Measurements from ENCODE around the gene MRPL34. TPM values are rescaled to one million over a fixed set of nuclear protein-coding genes. Genes with fewer than 3 reads are reported as not detected.

The MRPL34 gene
- total RNA-seq, 1 donor from 2014 or later = 23.7 TPM

- DNase-seq (ENCODE audit: low read depth) (peak; percentile 99), FAIRE-seq (peak; percentile 99)
- H3K36me3 ChIP-seq (ENCODE audit: control insufficient read depth, insufficient read depth, low read length) = peaks cover 13% of the 10 kb centered on the region
- TF ChIP-seq, protein P1, sequence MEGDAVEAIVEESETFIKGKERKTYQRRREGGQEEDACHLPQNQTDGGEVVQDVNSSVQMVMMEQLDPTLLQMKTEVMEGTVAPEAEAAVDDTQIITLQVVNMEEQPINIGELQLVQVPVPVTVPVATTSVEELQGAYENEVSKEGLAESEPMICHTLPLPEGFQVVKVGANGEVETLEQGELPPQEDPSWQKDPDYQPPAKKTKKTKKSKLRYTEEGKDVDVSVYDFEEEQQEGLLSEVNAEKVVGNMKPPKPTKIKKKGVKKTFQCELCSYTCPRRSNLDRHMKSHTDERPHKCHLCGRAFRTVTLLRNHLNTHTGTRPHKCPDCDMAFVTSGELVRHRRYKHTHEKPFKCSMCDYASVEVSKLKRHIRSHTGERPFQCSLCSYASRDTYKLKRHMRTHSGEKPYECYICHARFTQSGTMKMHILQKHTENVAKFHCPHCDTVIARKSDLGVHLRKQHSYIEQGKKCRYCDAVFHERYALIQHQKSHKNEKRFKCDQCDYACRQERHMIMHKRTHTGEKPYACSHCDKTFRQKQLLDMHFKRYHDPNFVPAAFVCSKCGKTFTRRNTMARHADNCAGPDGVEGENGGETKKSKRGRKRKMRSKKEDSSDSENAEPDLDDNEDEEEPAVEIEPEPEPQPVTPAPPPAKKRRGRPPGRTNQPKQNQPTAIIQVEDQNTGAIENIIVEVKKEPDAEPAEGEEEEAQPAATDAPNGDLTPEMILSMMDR (IDR thresholded peaks at IDR 0.05; ENCODE audit: insufficient read depth, low read length, severe bottlenecking) = no peak
- H3K27me3 ChIP-seq (ENCODE audit: control insufficient read depth, insufficient read depth, low read length) = no peaks in the 10 kb centered on the region
- H3K4me3 ChIP-seq (ENCODE audit: low read depth, low read length) = peak within 1 kb of the TSS; percentile 76
Observed at GRCh38 chr19:17309198-17309964, 3.7 kb downstream of the MRPL34 start, which contains the start of gene DDA1. Gene DDA1 (plus strand): TSS chr19:17309563. CDS start chr19:17309655, 92 bp downstream.

GRCh38 chr19:17309965-17310461, 4.3 kb downstream of the MRPL34 start:
- no peak for DNase-seq (ENCODE audit: low read depth)
- Histone ChIP-seq H3K36me3 (ENCODE audit: control insufficient read depth, insufficient read depth, low read length) (peaks cover 17% of the 10 kb centered on the region), H3K4me3 (ENCODE audit: low read depth, low read length) (peak overlapping the region; percentile 76), H3K27me3 (ENCODE audit: control insufficient read depth, insufficient read depth, low read length) (no peaks in the 10 kb centered on the region)
- TF ChIP-seq, protein P1 (IDR thresholded peaks at IDR 0.05; ENCODE audit: insufficient read depth, low read length, severe bottlenecking) = no peak
- peak; percentile 13 for FAIRE-seq

DNA sequence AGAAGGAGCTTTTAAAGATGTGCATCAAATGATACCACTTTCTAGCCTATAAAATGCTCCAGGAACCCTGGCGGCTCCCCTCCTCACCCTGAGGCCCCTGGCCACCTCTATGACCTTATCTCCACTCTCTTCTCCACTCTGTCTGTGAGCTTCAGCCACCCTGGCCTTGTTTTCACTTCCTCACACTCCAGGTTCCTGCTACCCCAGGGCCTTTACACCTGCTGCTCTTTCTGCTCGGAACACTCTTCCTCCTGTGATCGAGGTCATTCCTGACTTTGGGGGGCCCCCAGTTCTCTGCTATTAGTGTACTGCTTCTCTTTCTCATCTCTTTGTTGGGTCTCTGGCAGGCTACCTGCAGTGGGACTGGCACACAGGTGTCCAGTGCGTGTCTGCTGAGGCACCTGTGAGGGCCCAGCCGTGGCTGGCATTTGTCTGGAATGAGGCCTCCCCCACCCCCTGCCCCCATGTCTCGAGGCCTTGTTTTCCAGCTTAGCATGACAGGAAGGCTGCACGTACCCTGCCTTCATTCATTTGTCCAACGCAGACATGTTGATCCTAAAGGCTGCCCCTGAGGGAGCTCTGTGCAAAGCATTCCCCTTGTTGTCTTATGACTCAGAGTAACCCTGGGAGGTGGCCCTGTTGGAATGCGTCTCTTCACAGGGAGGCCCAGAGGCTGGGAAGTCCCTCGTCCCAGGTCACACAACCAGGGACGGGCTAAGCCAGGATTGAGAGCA, 6.0 kb downstream of the MRPL34 start:
- peaks cover 25% of the 10 kb centered on the region for H3K36me3 ChIP-seq (ENCODE audit: control insufficient read depth, insufficient read depth, low read length)
- TF ChIP-seq, protein P1 (IDR thresholded peaks at IDR 0.05; ENCODE audit: insufficient read depth, low read length, severe bottlenecking) = no peak
- FAIRE-seq = peak; percentile 79
- DNase-seq (ENCODE audit: low read depth) = peak; percentile 63
- H3K4me3 ChIP-seq (ENCODE audit: low read depth, low read length) = no peak overlapping the region
- no peaks in the 10 kb centered on the region for H3K27me3 ChIP-seq (ENCODE audit: control insufficient read depth, insufficient read depth, low read length)

- Histone ChIP-seq H3K4me3 (ENCODE audit: low read depth, low read length) (no peak overlapping the region), H3K36me3 (ENCODE audit: control insufficient read depth, insufficient read depth, low read length) (peaks cover 25% of the 10 kb centered on the region)
- FAIRE-seq = no peak
Observed at GRCh38 chr19:17312189-17313113, 6.8 kb downstream of the MRPL34 start.

More at GRCh38 chr19:17312189-17313113, 6.8 kb downstream of the MRPL34 start:
- TF ChIP-seq, protein P1 (IDR thresholded peaks at IDR 0.05; ENCODE audit: insufficient read depth, low read length, severe bottlenecking) = no peak
- no peak for DNase-seq (ENCODE audit: low read depth)
- no peaks in the 10 kb centered on the region for H3K27me3 ChIP-seq (ENCODE audit: control insufficient read depth, insufficient read depth, low read length)

Data from bronchial epithelial cell (primary cell).